Activated T-cell treated with anti-CD3 and anti-CD28 coated beads, Interleukin-2, amount 50 U/mL, for 4 hours (primary cell): ENCODE results near the gene CDH1. TPM values are rescaled to one million over a fixed set of nuclear protein-coding genes. Genes with fewer than 3 reads are reported as not detected.

ENCODE experiments used
- ATAC-seq, 2 donors: fragments of 200-7000 bp; cut with Tn5 transposase; one replicate each; pipeline ENCODE4 v1.10.0; 2021
- DNase-seq: peaks from one replicate; pipeline ENCODE4 v3.0.0-alpha.2; 2020
- H3K27me3 Mint-ChIP-seq: one replicate; pipeline ENCODE4 v1.8.0; 2021; ENCODE audit warnings: low read depth, mixed read lengths
- H3K36me3 Mint-ChIP-seq: one replicate; pipeline ENCODE4 v1.8.0; 2022; ENCODE audit warnings: mixed read lengths; ENCODE audit not compliant: insufficient read depth
- H3K4me1 Mint-ChIP-seq: one replicate; pipeline ENCODE4 v1.8.0; 2021; ENCODE audit warnings: low read depth, mixed read lengths
- H3K4me3 Mint-ChIP-seq: one replicate; pipeline ENCODE4 v1.8.0; 2021; ENCODE audit warnings: mild to moderate bottlenecking, moderate library complexity, mixed read lengths
- H3K9me3 Mint-ChIP-seq: one replicate; pipeline ENCODE4 v1.8.0; 2021; ENCODE audit warnings: mixed read lengths
- total RNA-seq, 3 donors: library from RNA; stranded (reverse); gene quantifications; one replicate each; pipeline ENCODE4 v1.2.1, GENCODE V29; 2021

Gene CDH1
- total RNA-seq, 3 donors from 2014 or later: 0.71 to 1.8 (median 1.3) TPM

DNA sequence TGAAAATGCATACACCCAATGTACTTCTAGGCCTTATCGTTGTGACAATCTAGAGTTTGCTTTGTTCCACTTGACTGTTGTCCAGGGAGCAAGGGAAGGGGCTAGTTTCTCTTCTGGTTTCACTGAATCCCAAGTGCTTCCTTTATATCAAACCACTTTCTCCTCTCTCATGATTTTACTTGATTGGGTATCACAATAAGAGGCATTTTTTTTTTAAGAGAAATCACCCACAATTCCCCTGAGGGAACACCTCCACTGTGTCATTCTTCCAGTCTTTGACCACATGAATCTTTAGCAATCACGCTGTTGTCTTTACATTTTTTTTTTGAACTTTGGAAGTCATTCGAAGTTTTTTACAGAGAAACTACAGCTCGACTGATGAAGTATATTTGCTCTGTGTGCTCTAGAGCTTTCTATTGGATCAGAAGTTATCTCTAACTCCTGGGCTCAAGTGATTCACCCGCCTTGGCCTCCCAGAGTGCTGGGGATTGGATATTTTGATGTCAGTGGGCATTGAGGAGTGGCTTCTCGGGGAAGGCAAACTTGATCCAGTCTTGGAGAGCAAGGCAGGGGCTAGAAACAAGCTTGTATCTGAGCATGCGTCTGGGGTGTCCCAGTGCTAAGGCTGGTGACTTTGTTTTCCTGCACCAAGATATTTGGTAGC, 3.0 kb downstream of the CDH1 start:
- peaks cover 9% of the 10 kb centered on the region for H3K4me1 Mint-ChIP-seq
- no peaks in the 10 kb centered on the region for H3K36me3 Mint-ChIP-seq
- H3K27me3 Mint-ChIP-seq: peaks cover 35% of the 10 kb centered on the region
- DNase-seq (no peak), ATAC-seq (no peak)
- H3K4me3 Mint-ChIP-seq: no peak overlapping the region
- no peaks in the 10 kb centered on the region for H3K9me3 Mint-ChIP-seq

DNA sequence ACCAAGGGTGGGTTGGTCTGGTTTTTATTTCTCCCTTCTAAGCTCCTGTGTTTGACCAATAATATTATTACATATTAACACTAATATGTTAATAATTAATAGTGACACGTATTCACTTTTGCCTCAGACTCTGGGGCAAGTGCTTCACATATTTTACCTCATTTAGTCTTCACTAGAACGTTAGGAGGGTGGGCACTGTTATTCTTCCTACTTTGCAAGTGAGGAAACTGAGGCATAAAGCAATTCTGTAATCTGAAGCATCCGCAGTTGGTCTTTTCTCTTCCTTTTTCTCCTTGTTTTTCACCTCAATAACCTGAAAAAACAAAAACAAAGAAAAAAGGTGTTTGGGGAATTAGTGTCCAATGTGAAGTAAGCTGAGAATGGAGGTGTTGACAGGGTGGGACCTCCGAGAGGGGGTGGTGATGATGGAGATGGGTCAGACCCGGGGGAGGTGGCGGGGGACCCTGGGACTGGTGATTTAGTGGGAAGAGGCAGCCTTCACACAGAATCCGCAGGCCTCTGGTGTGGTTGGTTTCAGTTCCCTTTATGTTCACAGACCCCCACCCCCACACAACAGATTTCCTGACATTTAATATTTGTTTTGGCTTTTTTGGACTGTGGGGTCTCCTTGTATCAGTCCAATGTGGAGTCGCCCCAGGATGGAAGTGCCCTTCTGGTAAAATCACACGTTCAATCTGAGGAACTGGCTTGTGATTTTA, 3.7 kb downstream of the CDH1 start:
- no peaks in the 10 kb centered on the region for H3K9me3 Mint-ChIP-seq
- DNase-seq: no peak
- no peaks in the 10 kb centered on the region for H3K36me3 Mint-ChIP-seq
- H3K27me3 Mint-ChIP-seq: peaks cover 34% of the 10 kb centered on the region
- peaks cover 9% of the 10 kb centered on the region for H3K4me1 Mint-ChIP-seq
- no peak overlapping the region for H3K4me3 Mint-ChIP-seq
- ATAC-seq: no peak

DNA sequence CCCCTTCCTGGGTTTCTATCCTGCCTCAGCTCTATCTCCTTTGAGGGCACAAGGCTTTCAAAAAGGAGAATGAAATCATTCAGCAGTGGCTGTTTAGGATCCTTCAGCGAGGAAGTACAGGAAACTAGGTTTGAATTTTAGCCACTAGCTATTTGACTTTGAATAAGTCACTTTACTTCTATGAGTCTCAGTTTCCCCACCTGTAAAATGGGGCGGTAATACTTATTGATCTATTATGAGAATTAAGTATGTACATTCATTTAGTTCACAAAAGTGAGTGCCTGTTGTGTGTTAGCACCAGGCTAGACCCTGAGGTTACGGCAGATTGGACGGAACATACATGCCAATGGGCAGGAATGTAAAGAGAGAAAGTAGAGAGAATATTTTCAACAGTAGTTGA, 6.6 kb downstream of the CDH1 start:
- no peaks in the 10 kb centered on the region for H3K9me3 Mint-ChIP-seq
- H3K4me1 Mint-ChIP-seq: peaks cover 2% of the 10 kb centered on the region
- H3K27me3 Mint-ChIP-seq: peaks cover 19% of the 10 kb centered on the region
- DNase-seq (no peak), ATAC-seq (no peak)
- no peaks in the 10 kb centered on the region for H3K36me3 Mint-ChIP-seq
- no peak overlapping the region for H3K4me3 Mint-ChIP-seq

DNA sequence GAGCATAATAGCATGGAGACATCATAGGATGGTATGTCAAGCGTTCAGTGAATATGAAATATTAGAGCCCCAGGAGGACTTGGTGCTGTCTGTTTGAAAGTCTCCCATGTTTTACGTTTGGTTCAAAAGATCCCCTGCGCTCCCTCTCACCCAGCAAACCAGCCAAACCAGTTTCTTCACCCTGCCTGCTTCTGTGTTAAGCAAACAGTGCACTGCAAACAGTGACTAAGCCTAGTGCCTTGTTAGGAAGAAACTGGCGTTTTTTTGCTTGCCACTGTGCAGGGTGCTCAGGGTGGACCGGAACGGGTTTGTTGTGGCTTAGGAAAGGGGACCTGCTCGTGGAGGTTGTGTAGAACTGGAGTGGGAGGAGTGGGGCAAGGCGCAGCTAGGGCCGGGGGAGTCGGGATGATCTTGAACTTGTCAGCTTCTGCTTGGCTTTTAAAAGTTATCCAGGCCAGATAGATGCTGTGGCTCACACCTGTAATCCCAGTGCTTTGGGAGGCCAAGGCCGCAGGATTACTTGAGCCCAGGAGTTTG, 7.7 kb downstream of the CDH1 start:
- peaks cover 19% of the 10 kb centered on the region for H3K27me3 Mint-ChIP-seq
- peaks cover 2% of the 10 kb centered on the region for H3K4me1 Mint-ChIP-seq
- no peak for DNase-seq
- no peaks in the 10 kb centered on the region for H3K36me3 Mint-ChIP-seq
- no peaks in the 10 kb centered on the region for H3K9me3 Mint-ChIP-seq
- H3K4me3 Mint-ChIP-seq: no peak overlapping the region
- ATAC-seq: no peak

DNA sequence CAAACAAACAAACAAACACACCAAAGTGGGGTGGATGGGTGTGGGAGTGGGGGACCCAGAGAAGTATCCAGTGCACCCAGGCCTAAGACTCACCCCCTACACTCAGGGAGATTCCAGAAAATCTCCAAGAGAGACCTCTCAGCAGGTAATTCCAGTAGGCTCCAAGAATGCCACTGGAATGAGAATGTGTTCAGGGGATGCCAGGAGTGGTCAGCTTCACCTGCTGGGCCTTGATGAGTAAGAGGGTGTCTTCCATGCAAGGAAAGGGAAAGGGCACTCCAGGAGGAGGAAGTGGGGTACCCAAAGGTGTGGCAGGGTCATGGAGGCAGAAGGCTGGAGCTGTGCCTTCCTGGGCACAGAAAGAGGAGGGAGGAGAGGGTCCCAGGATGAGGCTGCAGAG, 9.9 kb downstream of the CDH1 start:
- H3K4me1 Mint-ChIP-seq: no peaks in the 10 kb centered on the region
- no peaks in the 10 kb centered on the region for H3K9me3 Mint-ChIP-seq
- DNase-seq (no peak), ATAC-seq (no peak)
- no peaks in the 10 kb centered on the region for H3K36me3 Mint-ChIP-seq
- H3K27me3 Mint-ChIP-seq: peaks cover 4% of the 10 kb centered on the region
- no peak overlapping the region for H3K4me3 Mint-ChIP-seq

DNA sequence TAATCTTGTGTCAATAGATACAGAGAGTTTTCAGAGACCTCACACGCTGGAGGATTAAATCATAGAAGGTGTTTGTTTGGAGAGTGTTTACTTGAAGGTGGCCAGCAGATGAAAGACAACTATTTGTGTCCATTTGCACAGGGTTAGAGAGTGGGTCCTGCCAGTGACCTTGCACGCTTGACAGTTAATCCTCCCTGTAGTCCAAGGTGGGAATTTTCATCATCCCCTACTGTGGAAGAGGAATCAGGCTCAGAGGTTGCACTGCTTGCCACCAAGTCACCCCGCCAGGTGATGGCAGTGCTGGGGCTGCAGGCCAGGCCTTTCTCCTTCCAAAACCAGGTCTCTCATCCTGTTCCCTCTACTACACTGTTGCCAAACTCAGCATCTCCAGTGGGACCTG, 12.3 kb downstream of the CDH1 start:
- DNase-seq (no peak), ATAC-seq (no peak)
- Mint-ChIP-seq H3K27me3 (peaks cover 3% of the 10 kb centered on the region), H3K36me3 (no peaks in the 10 kb centered on the region), H3K4me1 (peaks cover 9% of the 10 kb centered on the region), H3K9me3 (no peaks in the 10 kb centered on the region), H3K4me3 (no peak overlapping the region)

DNA sequence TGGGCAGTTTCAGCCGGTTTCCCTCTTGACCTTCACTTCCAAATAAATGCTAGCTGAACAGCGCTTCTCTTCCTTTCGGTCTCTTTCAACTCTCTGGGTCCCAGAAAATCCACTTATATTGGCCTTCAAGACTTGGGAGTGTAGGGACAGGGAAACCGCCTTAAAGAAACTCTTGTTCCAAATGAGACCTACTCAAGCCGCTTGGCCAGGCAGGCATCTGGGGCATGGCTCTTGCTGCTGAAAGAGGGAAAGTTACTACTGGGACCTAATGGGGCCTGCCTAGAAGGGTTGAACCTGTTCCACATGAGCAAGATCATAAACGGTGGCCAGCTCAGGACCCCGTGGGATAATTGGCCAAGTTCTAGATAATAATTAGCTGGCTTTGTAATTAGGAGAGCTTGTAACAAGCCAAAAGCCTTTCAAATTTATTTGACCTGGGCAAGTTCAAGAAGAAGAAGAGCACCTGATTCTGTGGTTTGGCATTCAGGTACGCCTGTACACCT, 13.2 kb downstream of the CDH1 start:
- H3K4me3 Mint-ChIP-seq: no peak overlapping the region
- ATAC-seq: no peak
- H3K27me3 Mint-ChIP-seq: peaks cover 2% of the 10 kb centered on the region
- H3K9me3 Mint-ChIP-seq: no peaks in the 10 kb centered on the region
- DNase-seq: no peak
- H3K36me3 Mint-ChIP-seq: no peaks in the 10 kb centered on the region
- peaks cover 12% of the 10 kb centered on the region for H3K4me1 Mint-ChIP-seq

DNA sequence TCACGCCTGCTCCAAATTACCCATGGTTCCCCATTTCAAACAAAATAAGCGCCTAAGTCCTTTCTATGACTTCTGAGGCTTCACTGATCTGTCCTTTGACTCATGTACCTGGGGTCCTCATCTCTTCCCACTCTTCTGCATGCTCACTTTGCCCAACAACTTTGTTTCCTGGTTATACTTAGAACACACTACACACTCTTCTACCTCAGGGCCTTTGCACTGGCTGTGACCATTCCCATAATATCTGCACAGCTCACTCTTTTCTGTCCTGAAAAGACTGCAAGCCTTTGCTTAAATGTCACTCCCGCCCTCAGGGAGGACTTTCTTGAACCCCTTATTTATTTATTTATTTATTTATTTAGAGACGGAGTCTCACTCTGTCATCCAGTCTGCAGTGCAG, 14.1 kb downstream of the CDH1 start:
- peaks cover 2% of the 10 kb centered on the region for H3K27me3 Mint-ChIP-seq
- DNase-seq (no peak), ATAC-seq (no peak)
- no peak overlapping the region for H3K4me3 Mint-ChIP-seq
- no peaks in the 10 kb centered on the region for H3K9me3 Mint-ChIP-seq
- peaks cover 19% of the 10 kb centered on the region for H3K4me1 Mint-ChIP-seq
- no peaks in the 10 kb centered on the region for H3K36me3 Mint-ChIP-seq

DNA sequence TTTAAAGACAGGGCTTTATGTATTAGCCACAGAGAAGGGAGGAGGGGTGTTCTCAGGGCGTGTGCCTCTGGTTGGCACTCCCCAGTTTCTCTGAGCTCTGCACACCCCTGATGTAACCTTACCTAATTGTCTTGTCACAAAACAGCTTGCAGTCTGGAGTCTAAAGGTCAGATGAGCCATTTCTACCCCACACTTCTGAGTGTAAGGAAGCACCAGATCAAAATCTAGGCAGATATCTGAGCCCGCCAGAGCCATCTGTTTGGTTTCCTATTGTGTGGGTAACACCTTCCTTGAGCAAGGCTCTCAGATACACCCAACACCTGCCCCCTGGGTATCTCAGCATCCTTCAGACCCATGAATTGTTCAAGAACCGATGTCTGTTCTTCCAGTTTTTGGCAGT, 15.5 kb downstream of the CDH1 start:
- Mint-ChIP-seq H3K27me3 (peaks cover 2% of the 10 kb centered on the region), H3K36me3 (no peaks in the 10 kb centered on the region), H3K4me1 (peaks cover 32% of the 10 kb centered on the region), H3K9me3 (no peaks in the 10 kb centered on the region), H3K4me3 (no peak overlapping the region)
- no peak for DNase-seq
- peak; percentile 61 to 71 for ATAC-seq

DNA sequence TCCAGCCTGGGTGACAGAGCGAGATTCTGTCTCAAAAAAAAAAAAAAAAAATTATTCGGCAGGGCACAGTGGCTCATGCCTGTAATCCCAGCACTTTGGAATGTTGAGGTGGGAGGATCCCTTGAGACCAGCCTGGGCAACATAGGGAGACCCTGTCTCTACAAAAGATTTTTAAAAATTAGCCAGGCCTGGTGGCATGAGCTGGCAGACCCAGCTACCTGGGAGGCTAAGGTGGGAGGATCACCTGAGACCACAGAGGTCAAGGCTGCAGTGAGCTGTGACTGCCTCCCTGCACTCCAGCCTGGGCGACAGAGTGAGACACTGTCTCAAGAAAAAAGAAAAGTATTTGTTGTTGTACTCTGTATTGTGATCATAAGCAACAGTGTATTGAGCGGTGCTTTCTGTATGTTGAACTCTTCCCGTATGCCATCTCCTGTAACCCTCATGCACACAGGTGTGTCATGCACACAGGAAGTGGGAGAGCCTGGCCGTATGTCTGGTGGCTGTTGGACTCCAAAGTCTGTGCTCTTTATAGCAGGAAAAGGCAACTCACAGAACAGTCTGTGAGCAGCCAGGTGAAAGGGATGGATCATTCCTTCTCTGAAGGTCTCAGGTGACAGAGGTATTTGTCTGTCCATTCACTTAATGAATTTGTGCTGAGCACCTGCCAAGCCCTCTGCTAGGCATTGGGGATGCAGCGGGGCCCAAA, 17.1 kb downstream of the CDH1 start:
- peaks cover 38% of the 10 kb centered on the region for H3K4me1 Mint-ChIP-seq
- no peaks in the 10 kb centered on the region for H3K36me3 Mint-ChIP-seq
- H3K4me3 Mint-ChIP-seq: no peak overlapping the region
- H3K27me3 Mint-ChIP-seq: no peaks in the 10 kb centered on the region
- ATAC-seq (no peak), DNase-seq (no peak)
- no peaks in the 10 kb centered on the region for H3K9me3 Mint-ChIP-seq

DNA sequence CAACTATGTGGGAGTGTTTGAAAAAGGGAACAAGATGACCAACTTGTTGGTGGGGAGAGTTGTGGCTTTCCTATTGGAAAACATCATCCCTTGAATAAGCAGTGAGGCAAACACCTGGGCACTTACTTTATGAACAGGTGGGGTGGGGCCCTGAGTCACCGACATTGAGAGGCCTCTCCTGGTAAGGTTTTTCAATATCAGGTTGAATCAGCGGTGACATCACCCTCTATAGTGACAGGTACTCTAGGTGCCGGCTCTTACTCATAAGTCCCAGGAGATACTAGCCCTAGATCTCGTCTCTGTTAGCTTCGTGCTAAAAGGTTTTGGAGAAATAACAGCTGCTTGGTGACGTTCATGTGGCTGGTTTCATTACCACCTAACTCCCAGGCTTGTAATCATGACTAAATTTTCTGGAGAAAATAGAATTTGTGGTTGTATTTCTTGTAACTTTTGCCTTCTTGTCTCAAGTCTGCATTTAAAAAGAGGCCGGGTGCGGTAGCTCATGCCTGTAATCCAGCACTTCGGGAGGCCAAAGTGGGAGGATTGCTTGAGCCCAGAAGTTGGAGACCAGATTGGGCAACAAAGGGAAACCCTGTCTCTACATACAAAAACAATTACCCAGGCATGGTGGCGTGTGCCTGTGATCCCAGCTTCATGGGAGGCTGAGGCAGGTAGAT, 19.3 kb downstream of the CDH1 start:
- Mint-ChIP-seq H3K4me3 (peak overlapping the region; percentile 57), H3K4me1 (peaks cover 48% of the 10 kb centered on the region), H3K27me3 (peaks cover 2% of the 10 kb centered on the region), H3K36me3 (no peaks in the 10 kb centered on the region), H3K9me3 (no peaks in the 10 kb centered on the region)
- ATAC-seq (peak; percentile 77 to 79), DNase-seq (no peak)

DNA sequence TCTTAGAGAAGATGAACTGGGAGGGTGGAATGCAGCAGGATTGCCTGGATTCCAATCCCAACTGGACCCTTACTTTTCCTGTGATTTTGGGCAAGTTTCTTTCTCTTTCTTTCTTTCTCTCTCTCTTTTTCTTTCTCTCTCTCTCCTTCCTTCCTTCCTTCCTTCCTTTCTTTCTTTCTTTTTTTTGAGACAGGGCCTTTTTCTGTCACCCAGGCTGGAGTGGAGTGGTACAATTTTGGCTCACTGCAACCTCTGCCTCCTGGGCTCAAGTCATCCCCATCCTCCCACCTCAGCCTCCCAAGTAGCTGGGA, 20.5 kb downstream of the CDH1 start:
- H3K4me1 Mint-ChIP-seq: peaks cover 43% of the 10 kb centered on the region
- no peak for DNase-seq
- no peaks in the 10 kb centered on the region for H3K36me3 Mint-ChIP-seq

DNA sequence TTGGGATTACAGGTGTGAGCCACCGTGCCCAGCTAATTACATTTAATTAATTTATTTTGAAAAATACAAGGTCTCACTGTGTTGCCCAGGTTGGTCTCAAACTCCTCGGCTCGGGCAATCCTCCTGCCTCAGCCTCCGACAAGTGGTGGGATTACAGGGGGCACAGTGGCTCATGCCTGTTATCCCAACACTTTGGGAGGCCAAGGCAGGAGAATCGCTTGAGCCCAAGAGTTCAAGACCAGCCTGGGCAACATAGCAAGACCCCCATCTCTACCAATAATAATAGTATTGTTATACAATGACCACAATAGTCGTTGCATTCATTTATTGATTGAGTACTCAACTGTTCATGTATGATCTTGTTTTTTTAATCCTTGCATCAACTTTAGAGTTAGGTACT, 22.0 kb downstream of the CDH1 start:
- peaks cover 2% of the 10 kb centered on the region for H3K27me3 Mint-ChIP-seq
- peaks cover 42% of the 10 kb centered on the region for H3K4me1 Mint-ChIP-seq
- ATAC-seq (no peak), DNase-seq (no peak)
- H3K4me3 Mint-ChIP-seq: no peak overlapping the region
- H3K36me3 Mint-ChIP-seq: no peaks in the 10 kb centered on the region
- H3K9me3 Mint-ChIP-seq: no peaks in the 10 kb centered on the region

More for the DNA sequence above, 20.5 kb downstream of the CDH1 start:
- ATAC-seq: no peak
- no peaks in the 10 kb centered on the region for H3K9me3 Mint-ChIP-seq
- peak overlapping the region; percentile 57 for H3K4me3 Mint-ChIP-seq
- peaks cover 2% of the 10 kb centered on the region for H3K27me3 Mint-ChIP-seq

DNA sequence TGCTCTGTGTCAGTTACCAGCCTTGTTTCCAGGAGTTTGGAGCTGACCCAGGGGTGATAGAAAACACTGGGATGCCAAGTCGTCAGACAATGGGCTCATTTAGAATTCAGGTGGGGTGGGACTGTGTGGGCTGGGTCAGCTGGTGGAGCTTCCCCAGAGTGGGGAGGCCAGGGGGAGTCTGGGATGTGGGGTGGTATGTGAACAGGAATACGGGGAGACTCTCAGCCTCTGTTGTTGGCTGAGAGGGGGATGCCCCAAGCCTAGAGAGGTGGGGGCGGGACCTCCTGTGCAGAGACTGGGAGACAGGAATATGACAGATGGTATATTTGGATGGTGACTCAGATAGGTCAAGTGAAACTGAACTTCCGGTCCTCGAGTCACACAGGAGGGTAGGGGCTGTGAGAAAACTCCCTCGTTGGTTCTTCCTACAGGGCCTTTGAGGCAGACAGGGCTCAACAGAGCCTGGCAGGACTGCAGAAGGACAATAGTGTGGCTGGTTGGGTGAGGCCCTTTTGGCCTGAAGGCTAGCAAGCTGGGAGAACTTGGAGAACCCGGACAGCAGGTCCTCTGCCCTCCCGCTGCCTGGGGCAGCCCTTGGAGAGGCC, 23.7 kb downstream of the CDH1 start:
- DNase-seq (no peak), ATAC-seq (peak; percentile 42 to 63)
- Mint-ChIP-seq H3K4me1 (peaks cover 41% of the 10 kb centered on the region), H3K27me3 (peaks cover 2% of the 10 kb centered on the region), H3K9me3 (no peaks in the 10 kb centered on the region), H3K36me3 (no peaks in the 10 kb centered on the region), H3K4me3 (peak overlapping the region; percentile 2)
